NCI-H748 treated with DMSO at 0.1 percent for 48 hours (cell line): ENCODE measurements around the gene TNN.

ENCODE experiments used
- DNase-seq: peaks from one replicate; lab custom pipeline; 2025; lab: John Stamatoyannopoulos, UW

TNN gene

GRCh38 chr1:175174309-175175102 lies 106.9 kb downstream of the TNN start:
- DNase-seq: no peak

- no peak for DNase-seq
Observed at GRCh38 chr1:175176246-175176645, 108.6 kb downstream of the TNN start.

- no peak for DNase-seq
Observed at GRCh38 chr1:175178056-175178455, 110.4 kb downstream of the TNN start.

- no peak for DNase-seq
Observed at GRCh38 chr1:175178456-175178855, 110.8 kb downstream of the TNN start.

GRCh38 chr1:175179837-175180590 lies 112.4 kb downstream of the TNN start:
- no peak for DNase-seq

- no peak for DNase-seq
Observed at GRCh38 chr1:175182201-175182746, 114.6 kb downstream of the TNN start.

- no peak for DNase-seq
Observed at GRCh38 chr1:175183586-175183985, 116.0 kb downstream of the TNN start.

GRCh38 chr1:175185903-175186302 lies 118.3 kb downstream of the TNN start:
- DNase-seq: no peak

- no peak for DNase-seq
Observed at GRCh38 chr1:175186433-175187160, 119.0 kb downstream of the TNN start.

- no peak for DNase-seq
Observed at GRCh38 chr1:175188936-175189335, 121.3 kb downstream of the TNN start.

GRCh38 chr1:175191659-175192058 lies 124.0 kb downstream of the TNN start:
- DNase-seq: no peak

- DNase-seq: no peak
Observed at GRCh38 chr1:175192111-175192629, 124.5 kb downstream of the TNN start.

- no peak for DNase-seq
Observed at GRCh38 chr1:175192630-175193526, 125.2 kb downstream of the TNN start, which contains the start of gene KIAA0040. Gene KIAA0040 (minus strand): TSS chr1:175192776. CDS start chr1:175161013, 31,763 bp downstream.

GRCh38 chr1:175193527-175193910 lies 125.9 kb downstream of the TNN start:
- DNase-seq: no peak

GRCh38 chr1:175195281-175195680 lies 127.6 kb downstream of the TNN start:
- DNase-seq: no peak

GRCh38 chr1:175195798-175196197 lies 128.2 kb downstream of the TNN start:
- no peak for DNase-seq

- DNase-seq: no peak
Observed at GRCh38 chr1:175197531-175197930, 129.9 kb downstream of the TNN start.
